ENCODE data around the gene PJVK. TPM values are rescaled to one million over a fixed set of nuclear protein-coding genes. Genes with fewer than 3 reads are reported as not detected.
"Not testable (repeated sequence)": the region's sequence is repeated elsewhere in the genome, so short reads cannot be mapped to it uniquely, and the experiment has no call there.

PJVK gene
- 1.6 TPM for total RNA-seq

- Histone ChIP-seq H3K27me3 (ENCODE audit: control insufficient read depth in 3 of 3, insufficient read depth in 3 of 3, low read length in 3 of 3) (no peaks in the 10 kb centered on the region), H3K9me3 (ENCODE audit: control insufficient read depth in 3 of 3, low read length in 3 of 3) (no peaks in the 10 kb centered on the region), H3K4me1 (ENCODE audit: control insufficient read depth in 3 of 3, insufficient read depth in 3 of 3, low read length in 3 of 3) (peaks cover 13 to 37% (median 21%) of the 10 kb centered on the region in 3 donors), H3K9ac (ENCODE audit: low read depth in 1 of 3, low read length in 3 of 3) (peak within 1 kb of the TSS; percentile 96 to 100 (median 98)), H3K27ac (ENCODE audit: low read depth, low read length) (peak within 1 kb of the TSS; percentile 97), H3K4me3 (ENCODE audit: low read length in 3 of 3) (peak within 1 kb of the TSS; percentile 86 to 88 (median 86)), H3K36me3 (ENCODE audit: control insufficient read depth in 3 of 3, insufficient read depth in 3 of 3, low read length in 3 of 3) (peaks cover 3 to 22% (median 21%) of the 10 kb centered on the region in 3 donors)
Measured at GRCh38 chr2:178450774-178451525, at the start of gene PJVK, which contains the start of gene PRKRA. PJVK (plus strand) TSS chr2:178451378; CDS start chr2:178453410, 2,032 bp downstream. PRKRA (minus strand) TSS chr2:178451175; CDS start chr2:178451030, 145 bp downstream.

- no peak overlapping the region for H3K4me3 ChIP-seq (ENCODE audit: low read length in 3 of 3)
- H3K27ac ChIP-seq (ENCODE audit: low read depth, low read length): no peak overlapping the region
- H3K36me3 ChIP-seq (ENCODE audit: control insufficient read depth in 3 of 3, insufficient read depth in 3 of 3, low read length in 3 of 3): no peaks in the 10 kb centered on the region
- H3K9me3 ChIP-seq (ENCODE audit: control insufficient read depth in 3 of 3, low read length in 3 of 3): no peaks in the 10 kb centered on the region
- H3K4me1 ChIP-seq (ENCODE audit: control insufficient read depth in 3 of 3, insufficient read depth in 3 of 3, low read length in 3 of 3): peaks cover 0 to 3% (median 0%) of the 10 kb centered on the region in 3 donors
- H3K9ac ChIP-seq (ENCODE audit: low read depth in 1 of 3, low read length in 3 of 3): no peak overlapping the region
- no peaks in the 10 kb centered on the region for H3K27me3 ChIP-seq (ENCODE audit: control insufficient read depth in 3 of 3, insufficient read depth in 3 of 3, low read length in 3 of 3)
Measured at GRCh38 chr2:178401994-178402437, 49.2 kb upstream of the PJVK start.

GRCh38 chr2:178403671-178404306 lies 47.4 kb upstream of the PJVK start:
- Histone ChIP-seq H3K4me3 (ENCODE audit: low read length in 3 of 3) (no peak overlapping the region), H3K4me1 (ENCODE audit: control insufficient read depth in 3 of 3, insufficient read depth in 3 of 3, low read length in 3 of 3) (peaks cover 0 to 3% (median 0%) of the 10 kb centered on the region in 3 donors), H3K9ac (ENCODE audit: low read depth in 1 of 3, low read length in 3 of 3) (no peak overlapping the region), H3K27me3 (ENCODE audit: control insufficient read depth in 3 of 3, insufficient read depth in 3 of 3, low read length in 3 of 3) (no peaks in the 10 kb centered on the region), H3K9me3 (ENCODE audit: control insufficient read depth in 3 of 3, low read length in 3 of 3) (no peaks in the 10 kb centered on the region), H3K36me3 (ENCODE audit: control insufficient read depth in 3 of 3, insufficient read depth in 3 of 3, low read length in 3 of 3) (no peaks in the 10 kb centered on the region), H3K27ac (ENCODE audit: low read depth, low read length) (no peak overlapping the region)

GRCh38 chr2:178404368-178404767 lies 46.8 kb upstream of the PJVK start:
- Histone ChIP-seq H3K9me3 (ENCODE audit: control insufficient read depth in 3 of 3, low read length in 3 of 3) (no peaks in the 10 kb centered on the region), H3K9ac (ENCODE audit: low read depth in 1 of 3, low read length in 3 of 3) (peak overlapping the region in 1 of 3 donors; percentile 19), H3K27me3 (ENCODE audit: control insufficient read depth in 3 of 3, insufficient read depth in 3 of 3, low read length in 3 of 3) (no peaks in the 10 kb centered on the region), H3K36me3 (ENCODE audit: control insufficient read depth in 3 of 3, insufficient read depth in 3 of 3, low read length in 3 of 3) (no peaks in the 10 kb centered on the region), H3K4me1 (ENCODE audit: control insufficient read depth in 3 of 3, insufficient read depth in 3 of 3, low read length in 3 of 3) (peaks cover 0 to 3% (median 0%) of the 10 kb centered on the region in 3 donors), H3K27ac (ENCODE audit: low read depth, low read length) (no peak overlapping the region), H3K4me3 (ENCODE audit: low read length in 3 of 3) (no peak overlapping the region)

GRCh38 chr2:178409261-178409660 lies 41.9 kb upstream of the PJVK start:
- Histone ChIP-seq H3K4me1 (ENCODE audit: control insufficient read depth in 3 of 3, insufficient read depth in 3 of 3, low read length in 3 of 3) (peaks cover 0 to 3% (median 0%) of the 10 kb centered on the region in 3 donors), H3K27ac (ENCODE audit: low read depth, low read length) (no peak overlapping the region), H3K36me3 (ENCODE audit: control insufficient read depth in 3 of 3, insufficient read depth in 3 of 3, low read length in 3 of 3) (no peaks in the 10 kb centered on the region), H3K27me3 (ENCODE audit: control insufficient read depth in 3 of 3, insufficient read depth in 3 of 3, low read length in 3 of 3) (no peaks in the 10 kb centered on the region), H3K4me3 (ENCODE audit: low read length in 3 of 3) (no peak overlapping the region), H3K9ac (ENCODE audit: low read depth in 1 of 3, low read length in 3 of 3) (no peak overlapping the region), H3K9me3 (ENCODE audit: control insufficient read depth in 3 of 3, low read length in 3 of 3) (no peaks in the 10 kb centered on the region)

GRCh38 chr2:178412047-178412446 lies 39.1 kb upstream of the PJVK start:
- Histone ChIP-seq H3K9me3 (ENCODE audit: control insufficient read depth in 3 of 3, low read length in 3 of 3) (no peaks in the 10 kb centered on the region), H3K27ac (ENCODE audit: low read depth, low read length) (no peak overlapping the region), H3K4me1 (ENCODE audit: control insufficient read depth in 3 of 3, insufficient read depth in 3 of 3, low read length in 3 of 3) (peaks cover 3 to 6% (median 4%) of the 10 kb centered on the region in 3 donors), H3K36me3 (ENCODE audit: control insufficient read depth in 3 of 3, insufficient read depth in 3 of 3, low read length in 3 of 3) (no peaks in the 10 kb centered on the region), H3K4me3 (ENCODE audit: low read length in 3 of 3) (no peak overlapping the region), H3K27me3 (ENCODE audit: control insufficient read depth in 3 of 3, insufficient read depth in 3 of 3, low read length in 3 of 3) (no peaks in the 10 kb centered on the region), H3K9ac (ENCODE audit: low read depth in 1 of 3, low read length in 3 of 3) (no peak overlapping the region)

GRCh38 chr2:178412453-178412852 lies 38.7 kb upstream of the PJVK start:
- H3K9me3 ChIP-seq (ENCODE audit: control insufficient read depth in 3 of 3, low read length in 3 of 3); H3K27ac ChIP-seq (ENCODE audit: low read depth, low read length); H3K9ac ChIP-seq (ENCODE audit: low read depth in 1 of 3, low read length in 3 of 3); H3K4me1 ChIP-seq (ENCODE audit: control insufficient read depth in 3 of 3, insufficient read depth in 3 of 3, low read length in 3 of 3); H3K36me3 ChIP-seq (ENCODE audit: control insufficient read depth in 3 of 3, insufficient read depth in 3 of 3, low read length in 3 of 3); H3K27me3 ChIP-seq (ENCODE audit: control insufficient read depth in 3 of 3, insufficient read depth in 3 of 3, low read length in 3 of 3); H3K4me3 ChIP-seq (ENCODE audit: low read length in 3 of 3): not testable (repeated sequence)

GRCh38 chr2:178413472-178414265 lies 37.5 kb upstream of the PJVK start:
- H3K27me3 ChIP-seq (ENCODE audit: control insufficient read depth in 3 of 3, insufficient read depth in 3 of 3, low read length in 3 of 3): no peaks in the 10 kb centered on the region
- H3K27ac ChIP-seq (ENCODE audit: low read depth, low read length): peak overlapping the region; percentile 86
- H3K36me3 ChIP-seq (ENCODE audit: control insufficient read depth in 3 of 3, insufficient read depth in 3 of 3, low read length in 3 of 3): no peaks in the 10 kb centered on the region
- H3K4me3 ChIP-seq (ENCODE audit: low read length in 3 of 3): peak overlapping the region; percentile 66 to 74 (median 74)
- peaks cover 3 to 6% (median 4%) of the 10 kb centered on the region in 3 donors for H3K4me1 ChIP-seq (ENCODE audit: control insufficient read depth in 3 of 3, insufficient read depth in 3 of 3, low read length in 3 of 3)
- peak overlapping the region; percentile 79 to 87 (median 83) for H3K9ac ChIP-seq (ENCODE audit: low read depth in 1 of 3, low read length in 3 of 3)
- H3K9me3 ChIP-seq (ENCODE audit: control insufficient read depth in 3 of 3, low read length in 3 of 3): no peaks in the 10 kb centered on the region

- Histone ChIP-seq H3K4me1 (ENCODE audit: control insufficient read depth in 3 of 3, insufficient read depth in 3 of 3, low read length in 3 of 3) (peaks cover 3 to 6% (median 4%) of the 10 kb centered on the region in 3 donors), H3K27me3 (ENCODE audit: control insufficient read depth in 3 of 3, insufficient read depth in 3 of 3, low read length in 3 of 3) (no peaks in the 10 kb centered on the region), H3K27ac (ENCODE audit: low read depth, low read length) (peak overlapping the region; percentile 86), H3K9me3 (ENCODE audit: control insufficient read depth in 3 of 3, low read length in 3 of 3) (no peaks in the 10 kb centered on the region), H3K36me3 (ENCODE audit: control insufficient read depth in 3 of 3, insufficient read depth in 3 of 3, low read length in 3 of 3) (no peaks in the 10 kb centered on the region), H3K9ac (ENCODE audit: low read depth in 1 of 3, low read length in 3 of 3) (peak overlapping the region; percentile 79 to 87 (median 83)), H3K4me3 (ENCODE audit: low read length in 3 of 3) (peak overlapping the region; percentile 66 to 74 (median 74))
Measured at GRCh38 chr2:178414266-178415247, 36.6 kb upstream of the PJVK start.
